Fibroblast of skin of scalp (primary cell): Measurements from ENCODE around the gene SEC16A. TPM values are rescaled to one million over a fixed set of nuclear protein-coding genes. Genes with fewer than 3 reads are reported as not detected.

Source experiments
- DNase-seq: peaks from one replicate; pipeline ENCODE4 v3.0.0-alpha.2; 2013
- polyA plus RNA-seq, 2 experiments: library from polyadenylated mRNA; unstranded; fragments of 120-200 nt; gene quantifications; one replicate each; pipeline ENCODE4 v1.2.1, GENCODE V29; 2013; ENCODE audit not compliant: insufficient read length in 2 of 2

The SEC16A gene, protein sequence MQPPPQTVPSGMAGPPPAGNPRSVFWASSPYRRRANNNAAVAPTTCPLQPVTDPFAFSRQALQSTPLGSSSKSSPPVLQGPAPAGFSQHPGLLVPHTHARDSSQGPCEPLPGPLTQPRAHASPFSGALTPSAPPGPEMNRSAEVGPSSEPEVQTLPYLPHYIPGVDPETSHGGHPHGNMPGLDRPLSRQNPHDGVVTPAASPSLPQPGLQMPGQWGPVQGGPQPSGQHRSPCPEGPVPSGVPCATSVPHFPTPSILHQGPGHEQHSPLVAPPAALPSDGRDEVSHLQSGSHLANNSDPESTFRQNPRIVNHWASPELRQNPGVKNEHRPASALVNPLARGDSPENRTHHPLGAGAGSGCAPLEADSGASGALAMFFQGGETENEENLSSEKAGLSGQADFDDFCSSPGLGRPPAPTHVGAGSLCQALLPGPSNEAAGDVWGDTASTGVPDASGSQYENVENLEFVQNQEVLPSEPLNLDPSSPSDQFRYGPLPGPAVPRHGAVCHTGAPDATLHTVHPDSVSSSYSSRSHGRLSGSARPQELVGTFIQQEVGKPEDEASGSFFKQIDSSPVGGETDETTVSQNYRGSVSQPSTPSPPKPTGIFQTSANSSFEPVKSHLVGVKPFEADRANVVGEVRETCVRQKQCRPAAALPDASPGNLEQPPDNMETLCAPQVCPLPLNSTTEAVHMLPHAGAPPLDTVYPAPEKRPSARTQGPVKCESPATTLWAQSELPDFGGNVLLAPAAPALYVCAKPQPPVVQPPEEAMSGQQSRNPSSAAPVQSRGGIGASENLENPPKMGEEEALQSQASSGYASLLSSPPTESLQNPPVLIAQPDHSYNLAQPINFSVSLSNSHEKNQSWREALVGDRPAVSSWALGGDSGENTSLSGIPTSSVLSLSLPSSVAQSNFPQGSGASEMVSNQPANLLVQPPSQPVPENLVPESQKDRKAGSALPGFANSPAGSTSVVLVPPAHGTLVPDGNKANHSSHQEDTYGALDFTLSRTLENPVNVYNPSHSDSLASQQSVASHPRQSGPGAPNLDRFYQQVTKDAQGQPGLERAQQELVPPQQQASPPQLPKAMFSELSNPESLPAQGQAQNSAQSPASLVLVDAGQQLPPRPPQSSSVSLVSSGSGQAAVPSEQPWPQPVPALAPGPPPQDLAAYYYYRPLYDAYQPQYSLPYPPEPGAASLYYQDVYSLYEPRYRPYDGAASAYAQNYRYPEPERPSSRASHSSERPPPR (N-terminal part only)
- 67.8 TPM for polyA plus RNA-seq (2013, experiment 1 of 2; ENCODE audit: insufficient read length)
- 65.7 TPM for polyA plus RNA-seq (2013, experiment 2 of 2; ENCODE audit: insufficient read length)

DNA sequence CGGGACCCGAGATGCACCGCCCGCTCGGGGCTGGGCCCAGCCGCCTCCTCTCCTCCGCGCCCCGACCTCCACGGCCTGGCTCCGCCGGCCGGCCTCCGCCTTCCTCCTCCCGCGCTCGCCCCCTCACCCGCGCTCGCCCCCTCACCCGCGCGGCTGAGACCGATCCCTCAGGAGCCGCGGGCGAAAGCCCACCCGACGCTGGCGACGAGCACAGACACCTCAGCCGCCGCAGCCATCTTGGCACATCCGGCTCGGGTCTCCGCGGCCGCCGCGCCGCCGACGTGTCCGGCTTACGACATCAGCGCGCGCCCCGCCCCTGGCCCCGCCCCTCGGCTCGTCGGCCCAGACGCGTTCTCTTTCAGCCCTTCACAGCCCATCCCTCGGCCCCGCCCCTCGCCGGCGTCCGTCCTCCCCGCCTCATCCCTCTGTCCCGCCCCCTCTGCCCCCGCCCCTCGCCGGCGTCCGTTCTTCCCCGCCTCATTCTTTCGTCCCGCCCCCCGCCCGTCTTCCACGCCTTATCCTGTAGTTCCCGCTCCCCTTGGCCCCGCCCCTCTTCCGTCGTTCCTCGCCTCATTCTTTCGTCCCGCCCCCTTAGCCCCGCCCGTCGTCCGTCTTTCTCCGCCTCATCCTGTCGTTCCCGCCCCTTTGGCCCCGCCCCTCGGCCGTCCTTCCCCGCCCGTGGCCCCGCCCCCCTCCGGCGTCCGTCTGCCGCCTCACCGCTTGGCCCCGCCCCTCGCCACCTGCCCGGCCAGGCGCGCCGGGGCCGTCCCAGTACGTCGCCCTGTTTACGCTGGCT, at the start of gene SEC16A:
SEC16A (minus strand) TSS at position 248 of the 796 bp plus-strand sequence. CDS start 5,425 bp downstream, outside the sequence.
- peak; percentile 99 for DNase-seq

DNA sequence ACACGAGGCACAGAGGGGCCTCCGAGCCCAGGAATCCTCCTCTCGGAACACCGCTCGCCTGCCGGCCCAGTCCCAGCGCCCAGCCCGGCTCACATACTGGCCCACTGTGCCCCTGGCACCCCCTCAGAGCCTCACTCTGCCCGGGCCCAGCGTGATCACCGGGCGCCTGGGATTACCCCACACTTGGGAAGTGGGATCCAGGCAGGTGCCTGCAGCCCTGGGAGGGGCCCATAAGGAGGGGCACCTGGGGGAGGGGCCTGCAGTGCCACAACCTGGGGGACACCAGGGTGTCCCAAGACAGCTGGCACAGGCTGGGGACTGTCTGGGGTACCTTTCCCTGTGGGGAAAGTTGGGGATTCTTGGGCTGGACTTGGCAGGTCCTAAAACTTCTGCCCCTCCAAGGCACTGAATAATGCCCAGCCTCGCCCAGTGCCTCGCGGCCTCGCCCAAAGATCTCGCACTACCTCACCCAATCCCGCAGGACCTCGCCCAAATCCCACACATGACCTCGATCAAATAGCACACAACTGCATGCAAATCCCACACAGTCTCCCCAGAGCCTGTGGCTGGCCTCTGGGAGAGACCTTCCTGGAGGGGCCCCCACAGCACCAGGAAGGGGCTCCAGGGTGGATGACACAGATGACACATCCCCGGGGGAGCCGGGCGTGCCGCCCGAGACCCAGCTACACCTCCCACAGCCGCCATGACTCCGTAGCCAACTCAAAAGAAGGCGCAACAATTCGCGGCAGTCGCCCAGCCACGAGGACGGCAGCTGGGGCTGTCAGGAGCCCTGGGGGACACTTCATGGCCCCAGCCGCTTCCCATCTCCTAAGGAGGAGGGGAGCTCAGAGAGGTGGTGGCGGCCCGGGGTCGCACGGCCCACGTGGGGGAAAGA, 49.3 kb upstream of the SEC16A start:
- DNase-seq = no peak

- no peak for DNase-seq
Observed at GRCh38 chr9:136531186-136531903, 48.5 kb upstream of the SEC16A start.

DNA sequence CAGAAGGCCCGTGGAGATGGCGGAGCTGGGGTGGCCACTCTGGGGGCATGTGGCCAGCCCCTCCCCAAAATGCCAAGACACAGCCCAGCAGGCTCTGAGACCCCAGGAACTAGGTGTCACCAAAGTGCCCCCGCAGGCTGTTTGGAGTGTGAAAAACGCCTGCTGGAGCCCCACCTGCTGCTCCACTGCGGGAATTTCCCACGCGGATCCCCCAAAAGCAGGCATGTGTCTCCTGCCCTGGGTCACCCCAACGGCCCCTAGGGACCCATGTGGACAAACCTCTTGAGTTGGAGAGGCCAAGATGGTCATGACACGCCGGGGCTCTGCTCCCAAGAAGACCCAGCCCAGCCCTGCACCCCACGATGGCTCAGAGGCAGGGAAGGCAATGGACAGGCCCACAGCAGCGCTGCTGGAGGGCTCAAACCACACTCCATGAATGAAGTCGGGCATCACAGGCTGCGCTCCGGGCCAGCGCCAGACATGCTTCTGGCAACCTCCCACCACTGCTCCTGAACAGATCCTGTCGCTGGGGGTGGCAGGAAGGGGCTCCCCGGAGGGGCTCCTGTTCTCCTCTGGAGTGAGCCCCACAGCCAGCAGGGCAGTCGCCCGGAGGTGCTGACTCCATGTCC, 47.7 kb upstream of the SEC16A start:
- DNase-seq = no peak

DNA sequence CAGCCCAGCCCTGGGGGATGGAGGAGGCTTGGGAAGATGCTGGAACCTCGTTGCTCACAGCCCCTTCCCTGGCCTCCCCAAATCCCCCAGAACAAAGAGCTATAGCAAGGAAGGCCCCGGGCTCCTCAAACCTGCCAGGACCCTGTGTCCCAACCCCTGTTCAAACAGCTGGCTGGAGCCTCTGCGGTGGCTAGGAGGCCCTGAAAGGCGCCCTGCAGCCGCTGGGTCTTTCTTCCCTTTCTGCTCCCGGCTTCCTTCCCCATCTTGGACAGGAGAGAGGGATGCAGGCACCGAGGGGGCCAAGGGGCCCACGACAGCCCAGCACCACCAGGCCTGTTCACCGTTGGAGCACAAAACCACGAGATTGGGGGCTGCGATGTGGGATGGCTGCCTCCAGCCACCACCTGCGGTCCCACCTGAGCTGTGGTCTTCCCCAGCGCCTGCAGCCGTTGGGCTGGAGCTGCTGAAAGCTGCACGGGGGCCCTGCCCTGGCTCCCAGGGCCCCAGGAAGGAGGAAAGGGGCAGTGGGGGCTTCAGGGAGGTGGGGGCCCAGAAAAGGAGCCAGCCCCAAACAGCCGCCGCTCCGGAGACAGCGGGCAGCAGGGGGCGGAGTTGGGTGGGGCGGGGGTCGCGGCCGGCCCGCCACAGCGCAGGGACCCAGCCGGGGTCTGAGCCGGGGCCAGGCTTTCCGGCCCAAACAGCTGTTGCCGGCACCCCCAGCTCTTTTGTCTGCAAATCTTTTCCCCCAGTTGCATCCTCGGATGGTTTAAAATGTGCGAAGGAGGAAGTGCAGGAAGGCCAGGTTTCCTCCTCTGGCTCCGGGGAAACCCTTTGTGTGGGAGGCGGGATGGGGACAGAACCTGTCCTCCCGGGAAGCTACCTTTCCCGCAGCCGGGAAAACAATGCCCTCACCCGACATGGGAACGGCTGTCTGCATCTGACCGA, 46.9 kb upstream of the SEC16A start:
- DNase-seq = no peak

DNA sequence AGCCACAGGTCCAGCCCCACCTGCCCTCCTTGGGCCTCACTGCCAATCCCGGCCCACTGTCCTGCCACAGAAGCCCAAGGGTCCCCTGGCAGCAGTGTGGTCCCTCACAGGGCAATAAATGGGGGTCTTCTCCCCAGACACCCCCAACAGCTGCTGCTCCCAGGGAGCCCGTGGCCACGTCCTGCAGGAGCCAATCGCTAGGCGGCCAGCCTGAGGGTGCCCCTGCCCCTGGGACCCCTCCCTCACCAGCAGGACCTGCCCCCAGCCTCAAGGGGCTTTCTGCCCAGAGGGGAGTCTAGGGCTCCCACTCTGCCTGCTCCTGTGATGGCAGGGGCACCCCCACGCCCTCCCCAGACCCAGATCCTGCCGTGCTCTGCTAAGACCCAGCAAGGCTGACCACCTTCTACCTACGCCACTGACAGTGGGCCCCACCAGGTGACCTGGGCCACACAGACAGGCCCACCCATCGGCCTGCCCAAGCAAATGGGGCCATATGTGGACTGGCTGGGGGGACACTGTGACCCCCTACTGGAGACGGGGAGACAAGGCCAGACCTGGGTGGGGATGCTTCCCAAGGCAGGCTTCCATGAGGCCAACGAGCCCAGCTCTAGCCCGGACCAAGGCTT, 46.0 kb upstream of the SEC16A start:
- DNase-seq = no peak

GRCh38 chr9:136527721-136528710, 45.2 kb upstream of the SEC16A start:
- DNase-seq = peak; percentile 30

DNA sequence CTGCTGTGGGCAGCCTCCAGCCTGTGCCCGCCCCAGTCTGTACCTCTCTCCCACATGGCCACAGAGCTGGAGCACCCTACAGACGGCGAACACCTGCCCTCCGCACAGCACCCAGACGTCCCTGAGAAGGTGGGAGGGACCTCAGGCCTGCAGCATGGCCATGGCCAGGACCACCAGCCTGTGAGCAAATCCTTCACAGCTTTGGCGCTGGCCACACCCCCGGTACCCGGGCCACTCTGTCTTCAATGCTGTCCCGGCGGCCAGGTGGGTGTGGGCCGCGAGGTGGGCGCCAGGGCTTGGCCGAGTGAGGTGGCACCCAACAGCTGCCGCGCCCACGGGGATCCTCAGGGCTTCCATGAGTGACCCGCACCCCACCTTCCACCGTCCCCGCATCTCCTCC, 44.3 kb upstream of the SEC16A start:
- no peak for DNase-seq

DNA sequence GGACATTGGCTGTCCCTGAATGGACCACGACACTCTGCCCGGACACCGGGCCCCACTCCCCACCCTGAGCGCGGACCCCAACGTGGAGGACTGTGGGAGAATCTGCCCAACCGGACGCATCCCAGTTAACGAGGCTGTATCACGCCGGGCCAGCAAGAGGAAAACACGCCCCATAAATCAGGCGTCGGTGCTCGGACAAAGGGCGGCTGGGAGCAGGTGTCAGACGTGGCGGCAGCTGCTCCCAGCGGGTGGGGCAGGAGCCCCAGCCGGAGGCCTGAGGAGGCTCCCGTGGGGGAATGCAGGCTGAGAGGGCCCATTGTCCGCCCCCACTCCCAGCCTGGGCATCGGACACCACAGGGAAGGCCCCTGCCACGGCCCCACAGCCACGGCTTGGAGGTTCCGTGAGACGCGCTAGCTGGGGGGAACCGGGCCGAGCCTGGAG, 43.8 kb upstream of the SEC16A start:
- no peak for DNase-seq

DNA sequence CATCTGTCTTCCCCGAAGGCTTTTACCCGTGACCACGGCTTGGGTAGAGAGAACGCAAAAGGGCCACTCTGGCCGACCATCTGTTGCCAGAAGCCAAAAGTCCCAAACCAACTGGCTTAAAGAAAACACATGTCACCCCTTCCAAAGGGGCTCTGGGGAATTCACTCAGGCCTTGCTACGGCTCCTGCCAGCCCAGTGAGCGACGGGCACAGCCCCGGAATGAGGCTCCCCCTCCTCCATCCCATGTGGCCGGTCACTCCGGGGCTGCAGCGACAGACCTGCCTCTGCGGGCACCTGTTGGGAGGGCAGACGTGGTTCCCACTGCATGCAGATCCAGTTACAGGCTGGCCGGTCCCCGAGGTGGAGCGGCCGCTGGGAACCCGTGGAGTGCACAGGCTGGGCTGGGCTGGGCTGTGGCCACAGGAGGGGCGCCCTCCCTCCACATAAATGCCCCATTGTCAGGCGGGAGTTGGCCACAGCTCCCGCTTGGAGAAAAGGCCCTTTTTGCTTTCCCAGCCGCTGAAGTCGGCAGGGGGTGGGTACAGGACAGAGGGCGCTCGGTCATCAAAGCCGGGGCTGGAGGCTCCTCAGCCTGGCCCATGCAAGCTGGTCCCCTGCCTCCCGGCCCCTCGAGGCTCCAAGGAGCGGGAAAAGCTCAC, 43.1 kb upstream of the SEC16A start:
- DNase-seq = no peak

GRCh38 chr9:136525207-136525606, 42.4 kb upstream of the SEC16A start:
- no peak for DNase-seq

DNA sequence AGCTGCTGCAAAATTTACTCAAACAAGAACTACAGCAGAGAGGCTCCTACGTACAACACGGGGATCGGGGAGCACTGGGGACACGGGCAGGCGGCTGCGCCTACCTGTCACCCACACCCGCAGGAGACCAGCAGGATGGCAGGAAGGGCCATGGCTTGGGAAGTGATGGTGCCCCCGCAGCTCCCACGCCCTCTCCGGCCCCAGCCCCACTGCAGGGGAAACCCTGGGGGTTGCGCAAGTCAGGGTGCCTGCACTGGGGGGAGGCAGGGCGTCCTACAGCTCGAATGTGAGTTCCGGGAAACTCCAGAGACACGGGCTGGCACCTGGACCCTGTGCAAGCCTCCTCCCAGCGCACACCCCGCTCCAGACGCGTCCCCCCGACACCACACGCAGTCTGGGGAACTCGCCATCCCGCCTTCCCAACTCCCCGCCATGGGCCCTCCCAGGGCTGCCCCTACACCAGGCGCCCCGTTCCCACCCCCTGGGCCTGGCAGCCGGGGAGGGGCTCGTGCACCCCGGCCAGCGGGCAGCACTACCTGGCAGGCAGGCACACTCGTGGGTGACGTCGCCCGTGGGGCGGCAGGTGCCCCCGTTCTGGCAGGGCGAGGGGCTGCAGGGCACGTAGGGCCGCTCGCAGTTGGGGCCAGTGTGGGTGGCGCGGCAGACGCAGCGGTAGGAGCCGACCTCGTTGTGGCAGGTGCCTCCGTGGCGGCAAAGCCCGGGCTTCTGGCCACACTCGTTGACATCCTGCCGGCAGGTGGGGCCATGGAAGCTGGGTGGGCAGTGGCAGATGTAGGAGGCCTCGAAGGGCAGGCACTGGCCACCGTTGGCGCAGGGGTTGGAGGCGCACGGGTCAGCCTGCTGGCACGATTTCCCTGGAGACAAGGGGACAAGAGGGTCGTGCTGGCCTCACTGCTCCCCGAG, 39.7 kb upstream of the SEC16A start:
- no peak for DNase-seq

- no peak for DNase-seq
Observed at GRCh38 chr9:136521537-136521936, 38.7 kb upstream of the SEC16A start.

- DNase-seq = no peak
Observed at GRCh38 chr9:136520053-136520540, 37.3 kb upstream of the SEC16A start.
